ENCODE results near the gene CLRN3. TPM values are rescaled to one million over a fixed set of nuclear protein-coding genes. Genes with fewer than 3 reads are reported as not detected.
A peak's percentile ranks its signal among the peaks of the same experiment; 100 is the strongest.

Gene CLRN3
- total and polyA plus RNA-seq, 4 donors, result 0.17 to 0.36 (median 0.19) TPM

GRCh38 chr10:127869329-127869728 is 23.4 kb downstream of the CLRN3 start:
- H3K4me1 ChIP-seq (ENCODE audit: control insufficient read depth, insufficient read depth, low read length), result peaks cover 10% of the 10 kb centered on the region
- no peak overlapping the region for H3K27ac ChIP-seq (ENCODE audit: low read depth, low read length)
- DNase-seq (ENCODE audit: low read depth in 4 of 6, low spot score in 6 of 6), result no peak
- no peaks in the 10 kb centered on the region for H3K27me3 ChIP-seq (ENCODE audit: control insufficient read depth, insufficient read depth, low read length)
- H3K36me3 ChIP-seq (ENCODE audit: control insufficient read depth, insufficient read depth, low read length), result no peaks in the 10 kb centered on the region
- H3K9me3 ChIP-seq (ENCODE audit: control insufficient read depth, insufficient read depth, low read length), result no peaks in the 10 kb centered on the region
- no peak overlapping the region for H3K4me3 ChIP-seq (ENCODE audit: low read depth, low read length)

- Histone ChIP-seq H3K4me1 (ENCODE audit: control insufficient read depth, insufficient read depth, low read length) (peaks cover 10% of the 10 kb centered on the region), H3K36me3 (ENCODE audit: control insufficient read depth, insufficient read depth, low read length) (no peaks in the 10 kb centered on the region), H3K27me3 (ENCODE audit: control insufficient read depth, insufficient read depth, low read length) (no peaks in the 10 kb centered on the region), H3K9me3 (ENCODE audit: control insufficient read depth, insufficient read depth, low read length) (no peaks in the 10 kb centered on the region), H3K27ac (ENCODE audit: low read depth, low read length) (no peak overlapping the region), H3K4me3 (ENCODE audit: low read depth, low read length) (no peak overlapping the region)
- DNase-seq (ENCODE audit: low read depth in 4 of 6, low spot score in 6 of 6), result no peak
- no CpG with 5 or more reads among the region's 1 CpG for WGBS (ENCODE audit: insufficient coverage)
Observed at GRCh38 chr10:127867805-127868204, 24.9 kb downstream of the CLRN3 start.

- no peaks in the 10 kb centered on the region for H3K27me3 ChIP-seq (ENCODE audit: control insufficient read depth, insufficient read depth, low read length)
- H3K4me1 ChIP-seq (ENCODE audit: control insufficient read depth, insufficient read depth, low read length), result no peaks in the 10 kb centered on the region
- no peaks in the 10 kb centered on the region for H3K36me3 ChIP-seq (ENCODE audit: control insufficient read depth, insufficient read depth, low read length)
- H3K4me3 ChIP-seq (ENCODE audit: low read depth, low read length), result no peak overlapping the region
- WGBS (ENCODE audit: insufficient coverage), result 83% methylated on average over 7 of the region's 8 CpGs
- no peak for DNase-seq (ENCODE audit: low read depth in 4 of 6, low spot score in 6 of 6)
- no peak overlapping the region for H3K27ac ChIP-seq (ENCODE audit: low read depth, low read length)
- no peaks in the 10 kb centered on the region for H3K9me3 ChIP-seq (ENCODE audit: control insufficient read depth, insufficient read depth, low read length)
Observed at GRCh38 chr10:127866276-127867013, 26.3 kb downstream of the CLRN3 start.

GRCh38 chr10:127863231-127863825 is 29.4 kb downstream of the CLRN3 start:
- Histone ChIP-seq H3K4me1 (ENCODE audit: control insufficient read depth, insufficient read depth, low read length) (no peaks in the 10 kb centered on the region), H3K27me3 (ENCODE audit: control insufficient read depth, insufficient read depth, low read length) (no peaks in the 10 kb centered on the region), H3K36me3 (ENCODE audit: control insufficient read depth, insufficient read depth, low read length) (no peaks in the 10 kb centered on the region), H3K27ac (ENCODE audit: low read depth, low read length) (no peak overlapping the region), H3K4me3 (ENCODE audit: low read depth, low read length) (no peak overlapping the region), H3K9me3 (ENCODE audit: control insufficient read depth, insufficient read depth, low read length) (no peaks in the 10 kb centered on the region)
- WGBS (ENCODE audit: insufficient coverage), result 92% methylated on average over 4 of the region's 6 CpGs
- no peak for DNase-seq (ENCODE audit: low read depth in 4 of 6, low spot score in 6 of 6)

- Histone ChIP-seq H3K4me3 (ENCODE audit: low read depth, low read length) (no peak overlapping the region), H3K9me3 (ENCODE audit: control insufficient read depth, insufficient read depth, low read length) (no peaks in the 10 kb centered on the region), H3K4me1 (ENCODE audit: control insufficient read depth, insufficient read depth, low read length) (no peaks in the 10 kb centered on the region), H3K27me3 (ENCODE audit: control insufficient read depth, insufficient read depth, low read length) (no peaks in the 10 kb centered on the region), H3K27ac (ENCODE audit: low read depth, low read length) (no peak overlapping the region), H3K36me3 (ENCODE audit: control insufficient read depth, insufficient read depth, low read length) (no peaks in the 10 kb centered on the region)
- 100% methylated on average over 5 of the region's 6 CpGs for WGBS (ENCODE audit: insufficient coverage)
- DNase-seq (ENCODE audit: low read depth in 4 of 6, low spot score in 6 of 6), result no peak
Observed at GRCh38 chr10:127860592-127860991, 32.1 kb downstream of the CLRN3 start.

GRCh38 chr10:127855976-127856375 is 36.8 kb downstream of the CLRN3 start:
- no peak for DNase-seq (ENCODE audit: low read depth in 4 of 6, low spot score in 6 of 6)
- H3K36me3 ChIP-seq (ENCODE audit: control insufficient read depth, insufficient read depth, low read length), result no peaks in the 10 kb centered on the region
- no peak overlapping the region for H3K27ac ChIP-seq (ENCODE audit: low read depth, low read length)
- no peaks in the 10 kb centered on the region for H3K9me3 ChIP-seq (ENCODE audit: control insufficient read depth, insufficient read depth, low read length)
- no peaks in the 10 kb centered on the region for H3K27me3 ChIP-seq (ENCODE audit: control insufficient read depth, insufficient read depth, low read length)
- H3K4me3 ChIP-seq (ENCODE audit: low read depth, low read length), result no peak overlapping the region
- WGBS (ENCODE audit: insufficient coverage), result 73% methylated on average over 10 of the region's 10 CpGs
- H3K4me1 ChIP-seq (ENCODE audit: control insufficient read depth, insufficient read depth, low read length), result peaks cover 14% of the 10 kb centered on the region

GRCh38 chr10:127855591-127855881 is 37.2 kb downstream of the CLRN3 start:
- Histone ChIP-seq H3K9me3 (ENCODE audit: control insufficient read depth, insufficient read depth, low read length) (no peaks in the 10 kb centered on the region), H3K27me3 (ENCODE audit: control insufficient read depth, insufficient read depth, low read length) (no peaks in the 10 kb centered on the region), H3K4me1 (ENCODE audit: control insufficient read depth, insufficient read depth, low read length) (peaks cover 14% of the 10 kb centered on the region), H3K36me3 (ENCODE audit: control insufficient read depth, insufficient read depth, low read length) (no peaks in the 10 kb centered on the region), H3K27ac (ENCODE audit: low read depth, low read length) (no peak overlapping the region), H3K4me3 (ENCODE audit: low read depth, low read length) (no peak overlapping the region)
- no peak for DNase-seq (ENCODE audit: low read depth in 4 of 6, low spot score in 6 of 6)
- 95% methylated on average over 2 of the region's 2 CpGs for WGBS (ENCODE audit: insufficient coverage)

- Histone ChIP-seq H3K27me3 (ENCODE audit: control insufficient read depth, insufficient read depth, low read length) (no peaks in the 10 kb centered on the region), H3K27ac (ENCODE audit: low read depth, low read length) (no peak overlapping the region), H3K4me1 (ENCODE audit: control insufficient read depth, insufficient read depth, low read length) (peaks cover 14% of the 10 kb centered on the region), H3K9me3 (ENCODE audit: control insufficient read depth, insufficient read depth, low read length) (no peaks in the 10 kb centered on the region), H3K36me3 (ENCODE audit: control insufficient read depth, insufficient read depth, low read length) (no peaks in the 10 kb centered on the region), H3K4me3 (ENCODE audit: low read depth, low read length) (no peak overlapping the region)
- DNase-seq (ENCODE audit: low read depth in 4 of 6, low spot score in 6 of 6), result no peak
- 76% methylated on average over 10 of the region's 15 CpGs for WGBS (ENCODE audit: insufficient coverage)
Observed at GRCh38 chr10:127854769-127855590, 37.8 kb downstream of the CLRN3 start.

GRCh38 chr10:127853868-127854768 is 38.6 kb downstream of the CLRN3 start:
- Histone ChIP-seq H3K4me3 (ENCODE audit: low read depth, low read length) (no peak overlapping the region), H3K27me3 (ENCODE audit: control insufficient read depth, insufficient read depth, low read length) (no peaks in the 10 kb centered on the region), H3K4me1 (ENCODE audit: control insufficient read depth, insufficient read depth, low read length) (peaks cover 14% of the 10 kb centered on the region), H3K27ac (ENCODE audit: low read depth, low read length) (no peak overlapping the region), H3K9me3 (ENCODE audit: control insufficient read depth, insufficient read depth, low read length) (no peaks in the 10 kb centered on the region), H3K36me3 (ENCODE audit: control insufficient read depth, insufficient read depth, low read length) (no peaks in the 10 kb centered on the region)
- WGBS (ENCODE audit: insufficient coverage), result 27% methylated on average over 16 of the region's 19 CpGs
- DNase-seq (ENCODE audit: low read depth in 4 of 6, low spot score in 6 of 6), result peak; percentile 54 to 94 (median 66)

All from spinal cord (tissue), 10 donors.